GDM1 (cell line): Measurements from ENCODE around the gene EXTL1.

Source experiments
- DNase-seq: peaks from one replicate; lab custom pipeline; 2025; lab: John Stamatoyannopoulos, UW

Gene EXTL1

DNA sequence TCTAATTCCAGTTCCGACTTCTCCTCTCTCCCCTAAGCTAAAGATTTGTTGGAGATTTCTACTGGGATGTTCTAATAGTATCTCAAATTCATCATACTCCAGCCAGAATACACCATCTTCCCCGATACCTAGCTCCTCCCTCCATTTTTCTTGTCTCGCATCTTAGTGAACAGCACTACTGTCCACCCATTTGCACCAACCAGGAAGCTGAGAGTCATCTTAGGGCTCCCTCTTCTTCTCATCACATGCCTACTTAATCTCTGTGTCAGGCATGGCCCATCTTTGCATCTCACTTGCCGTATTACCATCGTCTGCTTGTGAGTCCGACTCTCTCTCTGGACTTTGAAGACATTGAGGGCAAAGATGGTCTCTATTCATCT lies 49.4 kb downstream of the EXTL1 start:
- no peak for DNase-seq

DNA sequence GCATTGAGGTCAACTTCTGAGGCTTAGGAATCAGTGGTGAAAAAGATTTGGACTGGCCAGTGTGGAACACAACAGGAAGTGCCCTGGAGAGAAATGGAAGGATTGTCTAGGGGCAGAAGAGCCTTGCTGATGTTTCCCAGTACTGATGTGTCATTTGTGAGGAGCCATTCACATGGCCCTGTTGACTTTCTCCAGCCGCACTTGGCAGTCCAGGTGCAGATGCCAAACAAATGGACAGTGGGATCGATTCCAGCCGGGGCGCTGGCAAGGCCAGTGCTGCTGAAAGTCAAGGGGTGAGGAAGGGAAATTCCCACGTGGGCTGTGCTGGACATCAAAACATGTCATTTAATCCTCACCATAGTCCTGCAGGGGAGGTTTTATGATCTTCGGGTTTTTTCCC lies 50.7 kb downstream of the EXTL1 start:
- no peak for DNase-seq

DNA sequence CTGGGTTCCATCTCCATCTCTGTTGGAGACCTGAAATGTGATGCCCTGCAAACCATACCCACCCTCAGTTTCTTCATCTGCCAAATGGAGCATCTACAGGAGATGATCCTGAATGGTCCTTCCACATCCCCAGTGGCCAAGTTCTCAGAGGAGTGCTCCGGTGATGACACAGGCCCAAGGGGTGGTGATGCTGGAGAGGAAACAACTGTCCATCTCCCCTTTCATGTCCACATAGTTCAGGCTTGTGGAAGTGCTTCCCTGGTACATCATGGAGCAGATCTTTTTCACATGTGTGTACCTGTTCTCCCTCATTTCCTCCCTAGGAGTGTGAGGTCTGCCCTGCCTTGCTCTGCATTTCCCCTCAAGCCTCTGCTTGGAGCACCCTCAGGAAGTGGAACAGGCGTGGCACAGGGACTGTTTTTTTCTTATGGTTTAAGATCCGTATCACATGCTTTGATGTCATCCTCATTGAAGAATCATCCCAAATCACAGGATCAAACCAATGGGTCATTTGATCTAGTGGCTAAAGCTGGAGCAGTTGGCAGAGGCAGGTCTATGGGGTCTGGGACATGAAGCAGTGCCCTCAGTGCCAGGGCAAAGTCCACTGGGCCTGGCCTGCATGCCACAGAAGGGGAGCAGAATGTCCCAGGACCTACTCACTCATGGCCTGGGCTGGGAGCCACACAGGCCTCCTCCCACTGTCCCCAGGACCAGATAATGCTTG lies 54.0 kb downstream of the EXTL1 start:
- no peak for DNase-seq

DNA sequence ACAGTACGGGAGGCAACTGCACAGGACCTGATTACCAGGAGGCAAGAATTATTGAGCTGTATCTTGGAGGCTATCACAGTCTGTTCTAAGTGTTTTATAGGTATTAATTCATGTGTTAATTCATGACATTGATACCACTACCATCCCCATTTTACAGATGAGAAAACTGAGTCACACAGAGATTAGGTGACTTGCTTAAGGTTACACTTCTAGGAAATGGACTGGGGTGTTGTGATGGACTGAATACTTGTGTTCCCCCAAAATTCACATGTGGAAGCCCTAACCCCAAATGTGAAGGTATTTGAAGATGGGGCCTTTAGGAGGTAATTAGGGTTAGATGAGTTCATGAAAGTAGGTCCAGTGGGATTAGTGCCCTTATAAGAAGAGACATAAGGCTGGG lies 55.9 kb downstream of the EXTL1 start:
- DNase-seq = no peak

DNA sequence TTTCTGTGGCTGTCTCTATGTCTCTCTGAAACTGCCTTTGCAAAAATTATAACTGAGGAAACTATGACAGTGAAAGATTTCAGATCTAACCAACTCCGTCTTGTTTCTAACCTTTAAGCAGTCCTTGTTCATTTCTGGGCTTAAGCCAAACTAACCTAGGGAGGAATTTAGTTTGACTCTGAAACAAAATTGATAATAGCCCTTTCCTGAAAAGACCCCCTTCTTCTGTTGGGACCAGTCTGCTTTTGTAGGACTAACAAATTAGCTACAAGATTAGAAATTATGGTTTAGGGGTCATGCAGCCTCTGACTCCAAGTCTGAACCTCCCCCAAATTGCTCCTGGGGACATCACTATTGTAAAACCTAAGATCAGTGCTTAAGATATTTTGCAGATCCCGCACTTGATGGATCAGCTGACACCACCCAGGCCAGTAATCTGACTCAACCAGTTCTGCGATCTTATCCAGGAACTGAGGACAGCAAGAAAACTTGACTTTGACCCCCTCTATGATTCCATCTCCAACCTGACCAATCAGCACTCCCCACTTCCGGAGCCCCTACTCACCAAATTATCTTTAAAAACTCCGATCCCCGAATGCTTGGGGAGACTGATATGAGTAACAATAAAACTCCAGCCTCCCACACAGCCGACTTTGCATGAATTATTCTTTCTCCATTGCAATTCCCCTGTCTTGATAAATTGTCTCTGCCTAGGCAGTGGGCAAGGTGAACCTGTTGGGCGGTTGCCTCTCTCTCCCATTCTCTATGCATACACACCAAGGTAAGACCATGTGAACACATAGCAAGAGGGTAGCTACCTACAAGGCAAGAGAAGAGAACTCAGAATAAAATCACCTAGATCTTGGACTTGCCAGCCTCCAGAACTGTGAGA lies 57.0 kb downstream of the EXTL1 start:
- no peak for DNase-seq

DNA sequence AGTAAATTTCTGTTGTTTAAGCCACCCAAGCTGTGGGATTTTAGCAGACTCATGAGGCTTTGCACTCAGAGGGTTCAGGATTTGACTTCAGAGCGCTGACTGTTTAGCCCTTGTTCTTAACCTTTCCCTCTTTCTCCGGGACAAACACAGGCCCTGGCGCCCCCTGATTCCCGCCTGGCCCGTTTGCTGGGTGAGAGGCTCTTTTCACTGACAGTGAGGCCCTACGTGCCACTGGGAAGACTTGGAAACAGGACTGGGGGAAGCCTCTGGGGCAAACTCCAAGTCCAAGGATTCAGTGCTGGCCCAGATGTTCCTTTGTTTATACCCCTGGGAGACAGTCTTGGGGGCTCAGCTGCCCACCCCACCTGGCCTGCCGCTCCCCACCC lies 57.6 kb downstream of the EXTL1 start:
- no peak for DNase-seq

DNA sequence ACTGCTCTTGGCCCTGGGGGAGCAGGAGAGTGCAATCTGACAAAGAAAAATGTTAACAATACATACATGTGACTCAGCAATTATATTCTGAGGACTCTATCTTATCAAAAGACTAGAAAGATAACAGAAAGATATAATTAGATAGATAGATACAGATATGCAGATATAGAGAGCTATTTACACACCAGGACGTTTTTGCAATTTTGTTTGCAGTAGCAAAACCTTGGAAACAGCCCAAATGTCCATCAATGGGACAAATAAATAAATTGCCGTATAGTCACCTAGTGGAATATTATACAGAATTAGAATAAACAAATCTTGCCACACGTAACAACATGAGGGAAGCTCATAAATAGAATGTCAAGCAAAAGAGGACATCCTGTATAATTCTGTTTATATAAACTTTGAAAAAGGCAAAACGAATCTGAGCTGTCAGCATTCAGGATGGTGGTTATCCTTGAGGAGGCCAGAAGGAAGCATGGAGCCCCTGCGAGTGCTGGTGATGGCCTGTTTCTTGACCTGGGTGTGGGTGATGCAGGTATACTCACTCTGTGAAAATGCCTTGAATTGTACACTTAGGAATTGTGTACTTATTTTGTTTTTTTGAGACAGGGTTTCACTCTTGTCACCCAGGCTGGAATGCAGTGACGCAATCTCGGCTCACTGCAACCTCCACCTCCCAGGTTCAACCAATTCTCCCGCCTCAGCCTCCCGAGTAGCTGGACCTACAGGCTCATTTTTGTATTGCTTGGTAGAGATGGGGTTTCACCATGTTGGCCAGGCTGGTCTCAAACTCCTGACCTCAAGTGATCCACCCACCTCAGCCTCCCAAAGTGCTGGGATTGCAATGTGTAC lies 58.6 kb downstream of the EXTL1 start:
- DNase-seq = no peak

DNA sequence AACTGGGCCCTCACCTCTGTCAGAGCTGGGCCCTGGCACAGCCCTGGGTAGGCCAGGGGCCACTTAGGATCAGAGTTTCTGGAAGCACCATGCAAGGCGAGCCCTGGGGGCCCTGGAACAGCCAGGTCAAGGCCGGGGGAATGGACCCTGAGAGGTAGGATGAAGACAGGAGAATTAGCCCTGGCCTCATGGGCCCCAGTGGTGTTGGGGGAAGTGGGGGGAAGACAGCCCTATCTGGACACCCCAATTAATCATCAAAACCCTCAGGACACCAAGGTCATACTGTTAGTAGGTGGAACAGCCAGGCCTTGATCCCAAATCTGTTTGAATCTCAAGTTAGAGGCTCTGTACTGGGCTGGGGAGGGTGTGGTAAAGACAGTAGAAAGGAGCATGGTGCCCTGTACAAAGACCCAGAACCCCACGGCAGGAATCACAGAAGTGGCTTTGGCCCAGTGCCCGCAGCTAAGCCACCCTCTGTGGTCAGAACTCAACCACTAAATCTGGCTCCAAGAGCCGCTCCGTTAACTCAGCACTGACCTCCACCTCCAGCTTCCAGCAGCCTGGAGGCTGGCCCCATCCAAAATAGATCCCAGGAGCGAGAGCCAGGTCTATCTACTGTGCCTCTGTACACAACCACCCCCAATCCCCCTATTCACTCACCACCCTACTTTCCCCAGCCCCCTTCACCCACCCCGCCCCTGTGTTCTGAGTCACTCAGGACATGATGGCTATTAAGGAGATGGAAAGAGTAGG lies 59.9 kb downstream of the EXTL1 start:
- DNase-seq = no peak

DNA sequence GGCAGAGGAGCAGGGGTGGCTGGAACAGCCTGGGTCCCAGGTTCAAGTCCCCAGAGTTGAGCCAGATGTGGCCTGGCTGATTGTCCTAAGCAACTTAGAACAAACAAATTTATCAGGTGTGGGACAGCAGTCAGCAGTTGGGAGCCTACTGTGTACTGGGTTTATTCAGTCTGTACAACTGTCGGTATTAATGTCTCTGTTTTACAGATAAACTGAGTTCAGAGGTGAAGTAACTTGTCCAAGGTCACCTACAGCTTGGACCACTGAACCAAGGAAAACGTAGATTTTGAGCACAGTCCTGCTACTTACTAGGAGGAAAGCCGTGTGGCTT lies 60.4 kb downstream of the EXTL1 start:
- DNase-seq = no peak

DNA sequence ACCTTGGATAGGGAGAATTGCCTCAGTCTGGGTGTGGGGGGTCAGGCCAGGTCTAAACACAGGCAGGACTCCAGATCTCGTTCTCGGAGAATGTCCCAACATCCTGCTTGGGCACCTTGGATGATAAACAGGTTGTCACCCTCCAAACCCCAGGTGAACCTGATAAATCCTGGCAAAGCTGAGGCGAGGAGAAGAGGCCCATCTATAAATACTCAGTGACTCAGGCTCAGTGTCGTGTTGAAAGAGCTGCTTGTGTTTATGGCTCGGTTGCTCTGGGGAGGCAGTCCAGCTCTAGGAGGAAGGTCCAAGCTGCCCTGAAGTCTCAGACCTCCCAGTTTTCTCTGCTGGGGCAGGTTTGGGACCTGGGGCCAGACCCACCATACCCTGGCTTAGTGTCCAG lies 61.6 kb downstream of the EXTL1 start:
- no peak for DNase-seq

DNA sequence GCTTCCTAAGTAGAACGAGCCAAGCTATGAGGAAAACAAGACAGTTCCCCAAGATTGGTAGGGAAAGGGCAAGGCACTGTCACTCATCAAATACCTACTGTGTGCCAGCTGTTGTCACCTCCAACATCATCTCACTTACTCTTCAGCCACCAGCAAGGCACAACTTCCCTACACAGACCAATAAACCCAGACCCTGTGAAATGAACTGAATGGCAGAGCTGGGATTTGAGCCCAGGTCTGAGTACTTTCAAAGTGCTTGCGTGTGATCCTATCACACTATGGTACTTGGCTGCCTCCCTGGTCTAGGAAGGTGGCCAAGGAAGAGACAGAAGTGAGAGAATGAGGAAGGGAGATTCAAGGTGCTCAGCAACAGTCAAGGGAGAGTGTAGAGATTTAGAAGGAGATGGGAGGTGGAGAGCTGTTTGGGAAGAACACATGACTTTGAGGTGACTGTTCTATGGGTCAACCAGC lies 62.6 kb downstream of the EXTL1 start:
- no peak for DNase-seq

DNA sequence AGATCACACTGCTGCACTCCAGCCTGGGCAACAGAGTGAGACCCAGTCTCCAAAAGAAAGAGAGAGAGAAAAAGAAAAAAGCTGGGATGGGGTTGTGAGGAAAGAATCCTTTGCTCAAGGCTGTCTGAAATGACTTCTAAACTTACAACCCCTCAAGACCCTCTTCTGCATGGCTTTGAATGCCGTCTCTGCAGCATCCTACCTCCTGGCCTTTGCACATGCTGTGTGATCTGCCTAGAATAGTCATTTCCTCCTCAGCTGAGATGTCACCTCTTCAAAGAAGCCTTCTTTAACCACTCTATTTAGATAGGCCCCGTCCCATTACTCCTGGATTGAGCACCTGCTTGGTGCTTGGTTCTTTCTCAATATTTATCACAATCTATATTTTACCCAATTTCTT lies 63.3 kb downstream of the EXTL1 start:
- no peak for DNase-seq
